RWPE2 (cell line): ENCODE data around the gene ZNF429.
"Not testable (repeated sequence)": the region's sequence is repeated elsewhere in the genome, so short reads cannot be mapped to it uniquely, and the experiment has no call there.

Source experiments
- ATAC-seq: fragments of 200-7000 bp; cut with Tn5 transposase; 3 replicates; pipeline ENCODE4 v1.9.1; 2021; ENCODE audit warnings: low read depth
- DNase-seq: peaks from one replicate; pipeline ENCODE4 v3.0.0-alpha.2; 2020; ENCODE audit warnings: low spot score
- H3K27ac ChIP-seq: fragments of 450-650 bp; 2 replicates; pipeline ENCODE4 v1.5.1; 2017; ENCODE audit warnings: mild to moderate bottlenecking; ENCODE audit not compliant: poor library complexity, severe bottlenecking
- H3K27me3 ChIP-seq: fragments of 250-450 bp; sonication (Bioruptor Pico); 2 replicates; pipeline ENCODE4 v1.5.1; 2021; ENCODE audit warnings: mild to moderate bottlenecking, moderate library complexity; ENCODE audit not compliant: insufficient read depth, poor library complexity, severe bottlenecking
- H3K36me3 ChIP-seq: fragments of 250-450 bp; sonication (Bioruptor Pico); 2 replicates; pipeline ENCODE4 v1.5.1; 2020; ENCODE audit warnings: low read depth, mild to moderate bottlenecking, moderate library complexity
- H3K4me1 ChIP-seq: fragments of 250-450 bp; sonication (Bioruptor Pico); 2 replicates; pipeline ENCODE4 v1.5.1; 2021; ENCODE audit warnings: mild to moderate bottlenecking, moderate library complexity; ENCODE audit not compliant: insufficient read depth, poor library complexity, severe bottlenecking
- H3K4me3 ChIP-seq: fragments of 250-450 bp; sonication (Bioruptor Pico); 2 replicates; pipeline ENCODE4 v1.5.1; 2021; ENCODE audit warnings: mild to moderate bottlenecking, moderate library complexity; ENCODE audit not compliant: severe bottlenecking
- H3K9me3 ChIP-seq: fragments of 250-450 bp; sonication (Bioruptor Pico); 2 replicates; pipeline ENCODE4 v1.5.1; 2021; ENCODE audit warnings: mild to moderate bottlenecking, moderate library complexity; ENCODE audit not compliant: severe bottlenecking
- TF ChIP-seq, protein P1 (sequence below): fragments of 450-650 bp; IDR thresholded peaks from one replicate; pipeline ENCODE4 v1.5.1; 2017; ENCODE audit warnings: mild to moderate bottlenecking, moderate library complexity; ENCODE audit not compliant: poor library complexity, severe bottlenecking

ZNF429 gene

GRCh38 chr19:21593502-21593901 is 88.1 kb downstream of the ZNF429 start:
- H3K27me3 ChIP-seq, result no peaks in the 10 kb centered on the region
- H3K4me3 ChIP-seq, result no peak overlapping the region
- no peaks in the 10 kb centered on the region for H3K4me1 ChIP-seq
- ATAC-seq (no peak), DNase-seq (no peak)
- peaks cover 5% of the 10 kb centered on the region for H3K9me3 ChIP-seq
- H3K27ac ChIP-seq, result no peak overlapping the region
- H3K36me3 ChIP-seq, result no peaks in the 10 kb centered on the region
- TF ChIP-seq, protein P1, sequence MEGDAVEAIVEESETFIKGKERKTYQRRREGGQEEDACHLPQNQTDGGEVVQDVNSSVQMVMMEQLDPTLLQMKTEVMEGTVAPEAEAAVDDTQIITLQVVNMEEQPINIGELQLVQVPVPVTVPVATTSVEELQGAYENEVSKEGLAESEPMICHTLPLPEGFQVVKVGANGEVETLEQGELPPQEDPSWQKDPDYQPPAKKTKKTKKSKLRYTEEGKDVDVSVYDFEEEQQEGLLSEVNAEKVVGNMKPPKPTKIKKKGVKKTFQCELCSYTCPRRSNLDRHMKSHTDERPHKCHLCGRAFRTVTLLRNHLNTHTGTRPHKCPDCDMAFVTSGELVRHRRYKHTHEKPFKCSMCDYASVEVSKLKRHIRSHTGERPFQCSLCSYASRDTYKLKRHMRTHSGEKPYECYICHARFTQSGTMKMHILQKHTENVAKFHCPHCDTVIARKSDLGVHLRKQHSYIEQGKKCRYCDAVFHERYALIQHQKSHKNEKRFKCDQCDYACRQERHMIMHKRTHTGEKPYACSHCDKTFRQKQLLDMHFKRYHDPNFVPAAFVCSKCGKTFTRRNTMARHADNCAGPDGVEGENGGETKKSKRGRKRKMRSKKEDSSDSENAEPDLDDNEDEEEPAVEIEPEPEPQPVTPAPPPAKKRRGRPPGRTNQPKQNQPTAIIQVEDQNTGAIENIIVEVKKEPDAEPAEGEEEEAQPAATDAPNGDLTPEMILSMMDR, result no peak

- Histone ChIP-seq H3K9me3 (peaks cover 5% of the 10 kb centered on the region), H3K27me3 (no peaks in the 10 kb centered on the region), H3K27ac (no peak overlapping the region), H3K4me3 (no peak overlapping the region), H3K4me1 (no peaks in the 10 kb centered on the region), H3K36me3 (no peaks in the 10 kb centered on the region)
- ATAC-seq (no peak), DNase-seq (no peak)
- TF ChIP-seq, protein P1, result no peak
Measured at GRCh38 chr19:21593934-21594820, 88.8 kb downstream of the ZNF429 start.

DNA sequence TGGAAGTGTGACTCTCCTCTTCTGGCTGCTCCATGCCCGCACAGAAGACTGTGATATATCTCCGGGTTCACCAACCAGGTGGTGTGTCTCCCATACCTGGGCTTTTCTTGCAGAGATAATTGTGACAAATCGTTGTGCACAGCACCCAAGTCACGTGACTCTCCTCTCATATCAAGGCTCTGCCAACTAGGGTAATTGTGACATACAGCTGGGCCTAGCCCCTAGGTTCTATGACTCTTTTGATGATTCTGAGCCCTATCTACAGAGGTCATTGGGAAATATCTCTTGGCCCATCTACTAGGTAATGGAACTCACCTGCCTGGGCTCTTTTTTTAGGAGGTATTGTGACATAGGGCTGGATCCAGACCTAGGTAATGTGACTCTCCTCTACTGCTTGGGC is 89.8 kb downstream of the ZNF429 start:
- Histone ChIP-seq H3K4me3 (no peak overlapping the region), H3K36me3 (no peaks in the 10 kb centered on the region), H3K9me3 (peaks cover 7% of the 10 kb centered on the region), H3K27ac (no peak overlapping the region), H3K27me3 (no peaks in the 10 kb centered on the region), H3K4me1 (no peaks in the 10 kb centered on the region)
- no peak for ATAC-seq
- DNase-seq, result no peak
- TF ChIP-seq, protein P1, result no peak

DNA sequence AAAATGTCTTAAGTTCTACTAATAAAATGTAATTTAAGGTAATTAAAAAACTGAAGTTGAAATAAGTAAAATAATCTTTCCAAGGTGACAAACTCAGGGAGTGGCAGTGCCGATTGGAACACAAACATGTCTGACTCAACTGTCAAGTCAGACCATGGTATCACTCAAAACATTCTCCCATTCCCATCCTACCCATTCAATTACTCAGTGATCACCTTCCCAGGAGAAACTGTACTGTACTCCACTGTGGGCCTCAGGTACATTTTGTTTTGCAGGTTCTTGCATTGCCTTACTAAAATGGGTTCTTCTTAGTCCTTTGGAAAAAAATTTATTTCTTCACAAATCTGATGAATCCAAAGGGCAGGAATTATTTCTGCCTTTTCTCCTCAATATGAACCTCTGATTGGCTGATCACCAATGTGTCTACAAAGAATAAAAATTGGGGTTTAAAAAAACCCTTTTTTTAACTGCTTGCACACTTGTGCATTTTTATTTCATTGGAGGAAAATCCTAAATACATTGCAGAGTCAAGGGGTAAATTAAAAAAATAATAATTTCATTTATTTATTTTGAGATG is 96.8 kb downstream of the ZNF429 start:
- DNase-seq, result no peak
- no peaks in the 10 kb centered on the region for H3K36me3 ChIP-seq
- H3K27me3 ChIP-seq, result no peaks in the 10 kb centered on the region
- no peak overlapping the region for H3K27ac ChIP-seq
- no peak for ATAC-seq
- no peak overlapping the region for H3K4me3 ChIP-seq
- TF ChIP-seq, protein P1, result no peak
- H3K9me3 ChIP-seq, result peaks cover 2% of the 10 kb centered on the region
- H3K4me1 ChIP-seq, result no peaks in the 10 kb centered on the region

DNA sequence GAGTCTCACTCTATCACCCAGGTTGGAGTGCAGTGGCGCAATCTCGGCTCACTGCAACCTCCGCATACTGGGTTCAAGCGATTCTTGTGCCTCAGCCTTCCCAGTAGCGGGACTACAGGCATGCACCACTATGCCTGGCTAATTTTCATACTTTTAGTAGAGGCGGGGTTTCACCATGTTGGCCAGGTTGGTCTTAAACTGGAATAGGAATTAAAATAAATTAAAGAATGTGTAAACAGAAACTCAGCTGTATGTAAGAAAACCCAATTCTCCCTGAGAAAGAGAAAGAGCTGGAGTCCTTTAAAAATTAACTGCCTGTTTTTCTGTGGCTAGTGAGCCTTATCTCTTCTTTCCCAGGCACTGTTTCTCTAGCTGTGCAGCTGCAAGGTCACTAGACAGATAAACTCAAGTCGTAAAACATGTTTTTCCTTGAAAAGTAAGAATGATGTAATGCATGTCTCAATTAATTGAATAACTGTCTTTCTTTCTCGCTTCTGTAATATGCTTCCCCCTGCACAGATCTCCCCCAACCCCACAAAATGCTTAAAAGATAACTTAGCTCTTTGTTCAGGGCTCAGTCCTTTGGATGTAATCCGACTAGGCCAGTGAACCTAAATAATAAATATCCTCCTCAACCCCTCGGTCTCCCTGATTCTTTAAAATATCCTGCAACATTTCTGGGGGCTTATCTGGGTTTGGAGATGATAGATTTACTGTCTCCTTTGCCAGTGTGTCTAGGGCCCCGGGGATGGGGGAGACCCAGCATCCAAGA is 97.4 kb downstream of the ZNF429 start:
- not testable (repeated sequence) for H3K36me3 ChIP-seq, H3K4me1 ChIP-seq, H3K27me3 ChIP-seq, H3K27ac ChIP-seq, H3K9me3 ChIP-seq, DNase-seq, ATAC-seq, H3K4me3 ChIP-seq
